Stimulated activated CD8-positive, alpha-beta memory T cell treated with anti-CD3 and anti-CD28 coated beads, Interleukin-12 subunit alpha, Interleukin-12 subunit beta, amount 100 ng/mL, for 1 hour (primary cell): ENCODE measurements around the gene SMAD1.

Source experiments
- DNase-seq: peaks from one replicate; pipeline ENCODE4 v3.0.0-alpha.2; 2020; ENCODE audit warnings: low read depth

The SMAD1 gene

GRCh38 chr4:145489556-145489955, 7.9 kb downstream of the SMAD1 start:
- no peak for DNase-seq

GRCh38 chr4:145490361-145490760, 8.7 kb downstream of the SMAD1 start:
- no peak for DNase-seq

GRCh38 chr4:145490796-145491195, 9.1 kb downstream of the SMAD1 start:
- DNase-seq: no peak

GRCh38 chr4:145492376-145492775, 10.7 kb downstream of the SMAD1 start:
- no peak for DNase-seq

- DNase-seq: no peak
Observed at GRCh38 chr4:145493166-145493565, 11.5 kb downstream of the SMAD1 start.

GRCh38 chr4:145494666-145495270, 13.1 kb downstream of the SMAD1 start:
- no peak for DNase-seq

- no peak for DNase-seq
Observed at GRCh38 chr4:145496292-145496691, 14.6 kb downstream of the SMAD1 start.

GRCh38 chr4:145497199-145498149, 15.8 kb downstream of the SMAD1 start:
- DNase-seq: no peak

- no peak for DNase-seq
Observed at GRCh38 chr4:145498430-145498829, 16.8 kb downstream of the SMAD1 start.

GRCh38 chr4:145501051-145501660, 19.5 kb downstream of the SMAD1 start:
- no peak for DNase-seq

- no peak for DNase-seq
Observed at GRCh38 chr4:145502809-145503208, 21.2 kb downstream of the SMAD1 start.

- no peak for DNase-seq
Observed at GRCh38 chr4:145503486-145504072, 21.9 kb downstream of the SMAD1 start.

- no peak for DNase-seq
Observed at GRCh38 chr4:145505995-145506394, 24.3 kb downstream of the SMAD1 start.

- DNase-seq: no peak
Observed at GRCh38 chr4:145507636-145508035, 26.0 kb downstream of the SMAD1 start.

GRCh38 chr4:145511913-145512522, 30.4 kb downstream of the SMAD1 start:
- no peak for DNase-seq

- DNase-seq: no peak
Observed at GRCh38 chr4:145513020-145513621, 31.5 kb downstream of the SMAD1 start.

- DNase-seq: no peak
Observed at GRCh38 chr4:145520172-145520571, 38.5 kb downstream of the SMAD1 start.

GRCh38 chr4:145521282-145521681, 39.6 kb downstream of the SMAD1 start:
- DNase-seq: no peak

GRCh38 chr4:145523117-145523516, 41.5 kb downstream of the SMAD1 start:
- no peak for DNase-seq

GRCh38 chr4:145524552-145524951, 42.9 kb downstream of the SMAD1 start:
- no peak for DNase-seq

GRCh38 chr4:145525291-145525740, 43.7 kb downstream of the SMAD1 start:
- no peak for DNase-seq

- no peak for DNase-seq
Observed at GRCh38 chr4:145527773-145528172, 46.1 kb downstream of the SMAD1 start.
